Fibroblast of lung (primary cell): ENCODE data around the gene PDE4D.

Experiments used
- CTCF ChIP-seq, 2 donors: IDR thresholded peaks in 1 of 2; conservative IDR thresholded peaks in 1 of 2; 1 replicate in 1 of 2; 2 replicates in 1 of 2; pipeline ENCODE4 v1.5.1; 2011 to 2012; ENCODE audit warnings: low read length in 2 of 2, control low read depth in 1 of 2, inconsistent platforms in 1 of 2, low read depth in 1 of 2, mild to moderate bottlenecking in 1 of 2
- EZH2 ChIP-seq: IDR thresholded peaks from 2 replicates; pipeline ENCODE4 v1.5.1; 2012; ENCODE audit warnings: low read length, control low read depth, mild to moderate bottlenecking; ENCODE audit errors: missing control alignments

DNA sequence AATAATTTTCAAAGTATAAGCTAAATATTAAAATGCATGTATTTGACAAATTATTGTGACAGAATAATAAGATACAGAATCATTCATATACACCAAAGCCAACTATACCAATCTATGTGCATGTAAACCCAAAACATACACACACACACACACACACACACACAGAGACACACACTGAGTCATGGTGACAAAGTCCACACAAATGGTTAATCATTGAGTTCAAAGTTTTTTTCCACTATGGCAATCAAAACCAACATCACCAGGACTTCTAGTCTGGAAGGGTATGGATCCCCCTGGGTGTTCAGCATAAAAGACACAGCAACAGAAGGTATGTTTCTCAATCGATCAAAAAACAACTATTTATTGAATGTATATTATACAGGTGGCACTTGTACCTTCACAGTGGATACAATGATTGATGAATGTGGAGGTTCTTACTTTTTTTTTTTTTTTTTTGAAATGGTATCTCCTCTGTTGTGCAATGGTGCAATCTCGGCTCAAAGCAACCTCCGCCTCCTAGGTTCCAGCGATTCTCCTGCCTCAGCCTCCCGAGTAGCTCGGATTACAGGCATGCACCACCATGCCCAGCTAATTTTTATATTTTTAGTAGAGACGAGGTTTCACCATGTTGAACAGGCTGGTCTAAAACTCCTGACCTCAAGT lies 137.0 kb downstream of the PDE4D start:
- TF ChIP-seq CTCF (conservative IDR thresholded peaks at IDR 0.05 in 1 of 2, IDR thresholded peaks at IDR 0.05 in 1 of 2; ENCODE audit: low read depth in 1 of 2, low read length in 2 of 2) (no peak), EZH2 (no peak)
